Parathyroid adenoma (tissue), 2 donors: Measurements from ENCODE around the gene MSMO1.

Experiments used
- H2AFZ ChIP-seq: fragments of 300-600 bp; sonication (generic); one replicate; pipeline ENCODE4 v1.7.0; 2017; ENCODE audit warnings: antibody characterized with exemption, mild to moderate bottlenecking
- H3K27ac ChIP-seq: fragments of 300-600 bp; sonication (generic); one replicate; pipeline ENCODE4 v1.7.0; 2017
- H3K27me3 ChIP-seq: fragments of 300-600 bp; sonication (generic); one replicate; pipeline ENCODE4 v1.7.0; 2017; ENCODE audit warnings: low read length; ENCODE audit not compliant: control insufficient read depth, insufficient read depth
- H3K36me3 ChIP-seq: fragments of 300-600 bp; sonication (generic); one replicate; pipeline ENCODE4 v1.7.0; 2017; ENCODE audit warnings: low read length; ENCODE audit not compliant: control insufficient read depth, insufficient read depth
- H3K4me1 ChIP-seq: fragments of 300-600 bp; sonication (generic); one replicate; pipeline ENCODE4 v1.7.0; 2017; ENCODE audit warnings: control low read depth
- H3K4me2 ChIP-seq: fragments of 300-600 bp; sonication (generic); one replicate; pipeline ENCODE4 v1.7.0; 2017; ENCODE audit warnings: low read length
- H3K4me3 ChIP-seq: fragments of 300-600 bp; sonication (generic); one replicate; pipeline ENCODE4 v1.7.0; 2017; ENCODE audit warnings: low read depth, low read length
- H3K79me2 ChIP-seq: fragments of 300-600 bp; sonication (generic); one replicate; pipeline ENCODE4 v1.7.0; 2017; ENCODE audit warnings: control low read depth
- H3K9ac ChIP-seq: fragments of 300-600 bp; sonication (generic); one replicate; pipeline ENCODE4 v1.7.0; 2017; ENCODE audit warnings: mild to moderate bottlenecking
- H3K9me3 ChIP-seq: fragments of 300-600 bp; sonication (generic); one replicate; pipeline ENCODE4 v1.7.0; 2017; ENCODE audit warnings: low read length; ENCODE audit not compliant: control insufficient read depth
- CTCF ChIP-seq: fragments of 300-600 bp; sonication (generic); IDR thresholded peaks from one replicate; pipeline ENCODE4 v1.7.0; 2017; ENCODE audit warnings: antibody characterized with exemption, mild to moderate bottlenecking
- donor health status: primary hyperparathyroidism.

MSMO1 gene

GRCh38 chr4:165368567-165368966 is 41.1 kb downstream of the MSMO1 start:
- no peak for TF ChIP-seq CTCF
- Histone ChIP-seq H2AFZ (no peak overlapping the region), H3K27ac (no peak overlapping the region), H3K9ac (no peak overlapping the region), H3K4me1 (no peaks in the 10 kb centered on the region), H3K27me3 (no peaks in the 10 kb centered on the region), H3K9me3 (no peaks in the 10 kb centered on the region), H3K36me3 (no peaks in the 10 kb centered on the region), H3K4me3 (no peak overlapping the region), H3K4me2 (no peak overlapping the region), H3K79me2 (no peaks in the 10 kb centered on the region)

GRCh38 chr4:165369522-165369921 is 42.1 kb downstream of the MSMO1 start:
- Histone ChIP-seq H3K79me2 (no peaks in the 10 kb centered on the region), H3K9me3 (no peaks in the 10 kb centered on the region), H2AFZ (no peak overlapping the region), H3K4me3 (no peak overlapping the region), H3K4me1 (no peaks in the 10 kb centered on the region), H3K27ac (no peak overlapping the region), H3K36me3 (no peaks in the 10 kb centered on the region), H3K9ac (no peak overlapping the region), H3K4me2 (no peak overlapping the region), H3K27me3 (no peaks in the 10 kb centered on the region)
- no peak for TF ChIP-seq CTCF

- H3K4me3 ChIP-seq = no peak overlapping the region
- H3K27me3 ChIP-seq = no peaks in the 10 kb centered on the region
- no peak overlapping the region for H3K27ac ChIP-seq
- TF ChIP-seq CTCF = no peak
- H3K9me3 ChIP-seq = no peaks in the 10 kb centered on the region
- no peak overlapping the region for H3K4me2 ChIP-seq
- H3K36me3 ChIP-seq = no peaks in the 10 kb centered on the region
- no peak overlapping the region for H3K9ac ChIP-seq
- H3K4me1 ChIP-seq = no peaks in the 10 kb centered on the region
- no peaks in the 10 kb centered on the region for H3K79me2 ChIP-seq
- H2AFZ ChIP-seq = no peak overlapping the region
These were observed 43.1 kb downstream of the MSMO1 start for GRCh38 chr4:165370530-165370929.

GRCh38 chr4:165375465-165375864 is 48.0 kb downstream of the MSMO1 start:
- H2AFZ ChIP-seq = no peak overlapping the region
- no peak overlapping the region for H3K4me2 ChIP-seq
- H3K36me3 ChIP-seq = no peaks in the 10 kb centered on the region
- H3K4me3 ChIP-seq = no peak overlapping the region
- TF ChIP-seq CTCF = no peak
- H3K9ac ChIP-seq = no peak overlapping the region
- no peaks in the 10 kb centered on the region for H3K9me3 ChIP-seq
- peaks cover 2% of the 10 kb centered on the region for H3K4me1 ChIP-seq
- H3K79me2 ChIP-seq = no peaks in the 10 kb centered on the region
- H3K27me3 ChIP-seq = no peaks in the 10 kb centered on the region
- no peak overlapping the region for H3K27ac ChIP-seq

- Histone ChIP-seq H3K4me1 (peaks cover 3% of the 10 kb centered on the region), H3K27ac (peak overlapping the region; percentile 76), H3K4me3 (peak overlapping the region; percentile 50), H3K27me3 (no peaks in the 10 kb centered on the region), H2AFZ (peak overlapping the region; percentile 91), H3K9me3 (no peaks in the 10 kb centered on the region), H3K79me2 (no peaks in the 10 kb centered on the region), H3K4me2 (peak overlapping the region; percentile 67), H3K36me3 (no peaks in the 10 kb centered on the region), H3K9ac (no peak overlapping the region)
- no peak for TF ChIP-seq CTCF
These were observed 50.9 kb downstream of the MSMO1 start for GRCh38 chr4:165378398-165378744.
